ENCODE data around the gene KIFC3. TPM values are rescaled to one million over a fixed set of nuclear protein-coding genes. Genes with fewer than 3 reads are reported as not detected.
"Not testable (repeated sequence)": the region's sequence is repeated elsewhere in the genome, so short reads cannot be mapped to it uniquely, and the experiment has no call there.

The KIFC3 gene
- total RNA-seq, 1 donor from 2014 or later = 0.27 TPM

DNA sequence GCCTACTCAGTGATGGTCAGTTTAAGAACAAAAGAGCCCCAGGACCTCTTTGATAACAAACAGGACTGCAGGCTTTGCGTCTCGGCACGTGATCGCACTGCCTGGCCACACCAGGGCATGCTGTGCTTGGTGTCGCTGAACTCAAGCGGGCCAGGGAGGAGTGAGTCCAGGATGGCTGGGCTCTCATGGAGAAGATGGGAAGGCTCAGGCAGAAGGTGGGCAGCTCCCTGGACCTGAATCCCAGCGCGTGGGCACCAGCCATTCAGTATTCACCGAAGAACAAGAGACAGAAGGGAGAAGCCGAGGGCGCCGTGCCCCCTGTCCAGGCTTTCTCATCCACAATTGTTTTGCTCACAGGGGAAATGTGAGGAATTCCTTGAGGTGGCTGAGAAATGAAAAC lies 54.8 kb downstream of the KIFC3 start:
- Mint-ChIP-seq H3K36me3 (ENCODE audit: low read depth) (peaks cover 17% of the 10 kb centered on the region), H3K27ac (no peak overlapping the region), H3K9me3 (no peaks in the 10 kb centered on the region), H3K4me1 (no peaks in the 10 kb centered on the region), H3K4me3 (no peak overlapping the region), H3K27me3 (no peaks in the 10 kb centered on the region)
- POLR2A ChIA-PET = no interaction called here
- TF ChIP-seq, protein P1, sequence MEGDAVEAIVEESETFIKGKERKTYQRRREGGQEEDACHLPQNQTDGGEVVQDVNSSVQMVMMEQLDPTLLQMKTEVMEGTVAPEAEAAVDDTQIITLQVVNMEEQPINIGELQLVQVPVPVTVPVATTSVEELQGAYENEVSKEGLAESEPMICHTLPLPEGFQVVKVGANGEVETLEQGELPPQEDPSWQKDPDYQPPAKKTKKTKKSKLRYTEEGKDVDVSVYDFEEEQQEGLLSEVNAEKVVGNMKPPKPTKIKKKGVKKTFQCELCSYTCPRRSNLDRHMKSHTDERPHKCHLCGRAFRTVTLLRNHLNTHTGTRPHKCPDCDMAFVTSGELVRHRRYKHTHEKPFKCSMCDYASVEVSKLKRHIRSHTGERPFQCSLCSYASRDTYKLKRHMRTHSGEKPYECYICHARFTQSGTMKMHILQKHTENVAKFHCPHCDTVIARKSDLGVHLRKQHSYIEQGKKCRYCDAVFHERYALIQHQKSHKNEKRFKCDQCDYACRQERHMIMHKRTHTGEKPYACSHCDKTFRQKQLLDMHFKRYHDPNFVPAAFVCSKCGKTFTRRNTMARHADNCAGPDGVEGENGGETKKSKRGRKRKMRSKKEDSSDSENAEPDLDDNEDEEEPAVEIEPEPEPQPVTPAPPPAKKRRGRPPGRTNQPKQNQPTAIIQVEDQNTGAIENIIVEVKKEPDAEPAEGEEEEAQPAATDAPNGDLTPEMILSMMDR (IDR thresholded peaks at IDR 0.05) = no peak
- CTCF ChIA-PET = no interaction called here
- intact Hi-C loops (cut with micrococcal nuclease) = no loop called here
- ATAC-seq (ENCODE audit: low read depth) = no peak
- DNase-seq = no peak

DNA sequence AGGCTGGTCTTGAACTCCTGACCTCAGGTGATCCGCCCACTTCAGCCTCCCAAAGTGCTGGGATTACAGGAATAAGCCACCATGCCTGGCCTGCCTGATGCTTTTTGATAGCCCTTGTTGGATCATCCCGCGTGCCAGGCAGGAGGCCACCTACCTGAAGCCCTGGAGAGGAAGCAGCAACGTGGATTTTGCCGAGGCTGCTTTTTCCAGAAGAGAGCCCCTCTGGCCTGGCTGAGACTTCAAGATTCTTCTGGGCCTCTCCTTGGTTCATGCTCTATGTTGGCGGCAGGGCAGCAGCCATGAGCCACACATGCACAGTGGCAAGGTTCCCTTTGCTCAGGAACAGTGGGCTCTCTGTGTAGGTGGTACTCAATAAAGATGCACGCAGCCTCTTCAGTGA lies 55.2 kb downstream of the KIFC3 start:
- CTCF ChIA-PET = no interaction called here

DNA sequence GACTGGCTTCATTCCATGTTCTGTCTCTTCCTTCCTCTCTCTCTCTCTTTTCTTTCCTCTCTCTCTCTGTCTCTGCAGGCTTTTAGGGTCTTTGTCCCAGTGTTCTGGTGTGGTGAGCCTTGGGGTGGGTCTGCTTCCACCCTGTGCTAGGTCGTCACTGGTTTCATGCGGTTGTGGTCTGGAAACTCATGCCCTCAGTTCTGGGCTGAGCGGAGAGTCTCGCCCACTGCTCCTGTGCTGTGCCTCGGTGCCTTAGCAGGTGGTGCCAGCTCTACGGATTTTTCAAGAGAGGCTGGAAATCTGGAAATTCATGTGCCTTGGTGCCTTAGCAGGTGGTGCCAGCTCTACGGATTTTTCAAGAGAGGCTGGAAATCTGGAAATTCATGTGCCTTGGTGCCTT lies 56.0 kb downstream of the KIFC3 start:
- DNase-seq; H3K27me3 Mint-ChIP-seq; POLR2A ChIA-PET; CTCF ChIA-PET; H3K9me3 Mint-ChIP-seq; H3K4me1 Mint-ChIP-seq; H3K27ac Mint-ChIP-seq; H3K4me3 Mint-ChIP-seq; ATAC-seq (ENCODE audit: low read depth); intact Hi-C loops (cut with micrococcal nuclease): not testable (repeated sequence)
- peaks cover 13% of the 10 kb centered on the region for H3K36me3 Mint-ChIP-seq (ENCODE audit: low read depth)

More for the DNA sequence above, 55.2 kb downstream of the KIFC3 start:
- peaks cover 17% of the 10 kb centered on the region for H3K36me3 Mint-ChIP-seq (ENCODE audit: low read depth)
- POLR2A ChIA-PET = no interaction called here
- no peaks in the 10 kb centered on the region for H3K27me3 Mint-ChIP-seq
- no peak overlapping the region for H3K27ac Mint-ChIP-seq
- H3K9me3 Mint-ChIP-seq = no peaks in the 10 kb centered on the region
- intact Hi-C loops (cut with micrococcal nuclease) = no loop called here
- H3K4me3 Mint-ChIP-seq = no peak overlapping the region
- TF ChIP-seq, protein P1 (IDR thresholded peaks at IDR 0.05) = no peak
- no peak for DNase-seq
- H3K4me1 Mint-ChIP-seq = no peaks in the 10 kb centered on the region
- no peak for ATAC-seq (ENCODE audit: low read depth)

DNA sequence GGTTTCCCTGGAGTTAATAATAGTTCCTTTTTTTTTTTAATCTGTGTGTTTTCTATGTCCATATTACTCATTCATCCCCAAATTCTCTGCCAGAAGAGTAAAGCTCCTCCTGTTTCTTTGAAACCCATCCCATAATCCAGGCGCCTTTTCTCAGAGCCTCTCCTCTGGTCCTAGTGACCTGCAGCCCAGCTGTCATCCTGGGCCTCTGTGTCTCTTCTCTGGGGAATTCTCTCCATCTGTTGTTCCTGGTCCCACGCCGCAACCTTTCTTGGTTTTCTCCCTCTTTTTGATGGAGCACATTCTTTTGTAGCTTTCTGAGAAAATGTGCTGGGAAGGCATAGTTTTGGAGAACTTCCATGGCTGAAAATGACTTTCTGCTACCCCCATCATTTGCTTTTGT lies 56.5 kb downstream of the KIFC3 start:
- no peaks in the 10 kb centered on the region for H3K9me3 Mint-ChIP-seq
- H3K36me3 Mint-ChIP-seq (ENCODE audit: low read depth) = peaks cover 9% of the 10 kb centered on the region
- CTCF ChIA-PET = no interaction called here
- H3K27me3 Mint-ChIP-seq = no peaks in the 10 kb centered on the region
- H3K27ac Mint-ChIP-seq = no peak overlapping the region
- TF ChIP-seq, protein P1 (IDR thresholded peaks at IDR 0.05) = no peak
- POLR2A ChIA-PET = no interaction called here
- DNase-seq (no peak), ATAC-seq (ENCODE audit: low read depth) (no peak)
- H3K4me1 Mint-ChIP-seq = no peaks in the 10 kb centered on the region
- no peak overlapping the region for H3K4me3 Mint-ChIP-seq
- intact Hi-C loops (cut with micrococcal nuclease) = no loop called here

DNA sequence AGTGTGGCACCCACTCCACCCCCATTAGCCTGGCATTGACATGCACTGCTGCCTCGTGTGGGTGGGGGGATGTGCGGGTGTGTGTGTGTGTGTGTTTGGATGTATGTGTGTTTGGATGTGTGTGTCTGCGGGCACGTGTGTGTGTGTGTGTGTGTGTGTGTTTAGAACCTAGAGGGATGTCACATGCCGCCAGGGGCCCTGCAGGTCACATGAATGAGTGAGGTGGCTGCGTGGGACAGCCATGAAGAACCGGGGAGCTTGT lies 57.7 kb downstream of the KIFC3 start:
- Mint-ChIP-seq H3K36me3 (ENCODE audit: low read depth) (peaks cover 8% of the 10 kb centered on the region), H3K27ac (no peak overlapping the region), H3K9me3 (no peaks in the 10 kb centered on the region), H3K27me3 (no peaks in the 10 kb centered on the region), H3K4me1 (no peaks in the 10 kb centered on the region), H3K4me3 (no peak overlapping the region)
- ChIA-PET POLR2A (no interaction called here), CTCF (no interaction called here)
- intact Hi-C loops (cut with micrococcal nuclease) = no loop called here
- ATAC-seq (ENCODE audit: low read depth) (no peak), DNase-seq (no peak)
- TF ChIP-seq, protein P1 (IDR thresholded peaks at IDR 0.05) = no peak

DNA sequence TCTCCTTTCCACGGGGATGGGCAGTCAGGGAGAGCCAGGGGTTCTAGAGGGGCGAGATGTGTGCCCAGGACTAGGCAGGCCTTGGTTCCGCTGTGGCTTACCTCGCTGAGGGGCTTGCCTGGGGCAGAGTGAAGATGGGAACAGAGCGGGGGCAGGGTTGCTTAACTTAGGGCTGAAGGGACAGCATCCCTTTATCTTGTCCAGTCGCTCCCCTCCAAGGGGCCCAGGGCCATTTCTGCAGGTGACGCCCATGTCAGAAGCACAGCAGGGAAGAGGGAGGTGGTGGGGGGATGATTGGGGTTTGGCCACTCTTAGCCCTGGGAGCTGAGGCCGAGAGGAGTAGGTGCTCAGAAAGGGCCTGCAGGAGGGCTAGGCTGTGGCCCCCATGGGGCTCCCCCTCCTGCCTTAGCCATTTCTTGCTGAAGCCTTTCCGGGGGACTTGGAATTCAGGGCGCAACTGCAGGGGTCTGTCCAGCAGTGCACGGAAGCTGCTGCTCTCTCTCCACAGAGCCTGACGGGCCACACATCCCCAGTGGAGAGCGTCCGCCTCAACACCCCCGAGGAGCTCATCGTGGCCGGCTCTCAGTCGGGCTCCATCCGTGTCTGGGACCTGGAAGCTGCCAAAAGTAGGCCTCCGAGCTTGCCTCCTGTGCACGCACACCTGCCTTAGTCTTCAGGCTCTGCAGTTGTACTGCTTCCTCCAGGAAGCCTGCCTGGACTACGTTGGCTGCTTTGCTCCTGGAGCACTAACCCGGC lies 58.2 kb downstream of the KIFC3 start:
- no peaks in the 10 kb centered on the region for H3K4me1 Mint-ChIP-seq
- H3K9me3 Mint-ChIP-seq = no peaks in the 10 kb centered on the region
- CTCF ChIA-PET = no interaction called here
- no peak overlapping the region for H3K4me3 Mint-ChIP-seq
- H3K27ac Mint-ChIP-seq = no peak overlapping the region
- no peak for DNase-seq
- TF ChIP-seq, protein P1 (IDR thresholded peaks at IDR 0.05) = no peak
- POLR2A ChIA-PET = no interaction called here
- intact Hi-C loops (cut with micrococcal nuclease) = no loop called here
- H3K36me3 Mint-ChIP-seq (ENCODE audit: low read depth) = peaks cover 8% of the 10 kb centered on the region
- no peak for ATAC-seq (ENCODE audit: low read depth)
- no peaks in the 10 kb centered on the region for H3K27me3 Mint-ChIP-seq

All from activated B cell treated with CpG ODN at 0.5 μM for 24 hours (primary cell).